Spinal cord (tissue), 10 donors: ENCODE measurements around the gene ACKR2. TPM values are rescaled to one million over a fixed set of nuclear protein-coding genes. Genes with fewer than 3 reads are reported as not detected.
A peak's percentile ranks its signal among the peaks of the same experiment; 100 is the strongest.

Source experiments
- DNase-seq, 6 donors: peaks; one replicate each; pipeline versions ENCODE4 v3.0.0 to v3.0.0-alpha.2; 2013 to 2015; ENCODE audit warnings: low spot score in 6 of 6, low read depth in 4 of 6
- H3K27ac ChIP-seq: one replicate; pipeline ENCODE4 v1.5.1; 2013; ENCODE audit warnings: low read depth, low read length, control low read depth
- H3K27me3 ChIP-seq: one replicate; pipeline ENCODE4 v1.6.1; 2013; ENCODE audit warnings: low read length; ENCODE audit not compliant: control insufficient read depth, insufficient read depth
- H3K36me3 ChIP-seq: one replicate; pipeline ENCODE4 v1.6.1; 2013; ENCODE audit warnings: low read length; ENCODE audit not compliant: control insufficient read depth, insufficient read depth
- H3K4me1 ChIP-seq: one replicate; pipeline ENCODE4 v1.6.1; 2013; ENCODE audit warnings: low read length; ENCODE audit not compliant: control insufficient read depth, insufficient read depth
- H3K4me3 ChIP-seq: one replicate; pipeline ENCODE4 v1.5.1; 2013; ENCODE audit warnings: low read depth, low read length, control low read depth
- H3K9me3 ChIP-seq: one replicate; pipeline ENCODE4 v1.6.1; 2013; ENCODE audit warnings: low read length; ENCODE audit not compliant: control insufficient read depth, insufficient read depth
- WGBS: methylation state at CpG from one replicate; pipeline ENCODE4 v1.1.5; 2013; ENCODE audit warnings: missing lambda C conversion rate; ENCODE audit not compliant: insufficient coverage; 5-methylcytosine and 5-hydroxymethylcytosine counted together
- polyA plus RNA-seq, 2 donors: library from polyadenylated mRNA; unstranded; fragments of 120-200 nt; gene quantifications; one replicate each; pipeline ENCODE4 v1.2.1, GENCODE V29; 2013; ENCODE audit not compliant: insufficient read length in 2 of 2
- total RNA-seq, 2 donors: library from RNA; depleted of rRNA in 1 of 2; stranded (reverse); fragments of 120-200 nt in 1 of 2; fragments of >200 nt in 1 of 2; gene quantifications; one replicate each; pipeline versions ENCODE4 v1.2.3 to v1.2.4, GENCODE V29; 2013 to 2014
- donor health status: healthy.

Gene ACKR2
- total and polyA plus RNA-seq, 4 donors, result 0.65 to 2.5 (median 1.1) TPM

- Histone ChIP-seq H3K27ac (no peak overlapping the region), H3K4me1 (no peaks in the 10 kb centered on the region), H3K9me3 (no peaks in the 10 kb centered on the region), H3K27me3 (no peaks in the 10 kb centered on the region), H3K4me3 (no peak overlapping the region), H3K36me3 (no peaks in the 10 kb centered on the region)
- DNase-seq, result no peak
- no CpG with 5 or more reads among the region's 1 CpG for WGBS
These were observed 83.6 kb downstream of the ACKR2 start for GRCh38 chr3:42892807-42893206.

GRCh38 chr3:42894698-42895579 is 85.7 kb downstream of the ACKR2 start:
- Histone ChIP-seq H3K27me3 (no peaks in the 10 kb centered on the region), H3K4me1 (no peaks in the 10 kb centered on the region), H3K4me3 (no peak overlapping the region), H3K27ac (no peak overlapping the region), H3K36me3 (no peaks in the 10 kb centered on the region), H3K9me3 (no peaks in the 10 kb centered on the region)
- 100% methylated on average over 1 of the region's 3 CpGs for WGBS
- no peak for DNase-seq

- H3K27me3 ChIP-seq, result no peaks in the 10 kb centered on the region
- H3K36me3 ChIP-seq, result no peaks in the 10 kb centered on the region
- no peaks in the 10 kb centered on the region for H3K9me3 ChIP-seq
- DNase-seq, result no peak
- H3K4me3 ChIP-seq, result no peak overlapping the region
- no peaks in the 10 kb centered on the region for H3K4me1 ChIP-seq
- H3K27ac ChIP-seq, result no peak overlapping the region
These were observed 86.3 kb downstream of the ACKR2 start for GRCh38 chr3:42895580-42895868.

- Histone ChIP-seq H3K4me3 (no peak overlapping the region), H3K9me3 (no peaks in the 10 kb centered on the region), H3K4me1 (no peaks in the 10 kb centered on the region), H3K36me3 (no peaks in the 10 kb centered on the region), H3K27ac (no peak overlapping the region), H3K27me3 (no peaks in the 10 kb centered on the region)
- DNase-seq, result no peak
These were observed 89.8 kb downstream of the ACKR2 start for GRCh38 chr3:42898896-42899675.

- Histone ChIP-seq H3K4me1 (peaks cover 2% of the 10 kb centered on the region), H3K9me3 (no peaks in the 10 kb centered on the region), H3K27me3 (no peaks in the 10 kb centered on the region), H3K27ac (no peak overlapping the region), H3K36me3 (no peaks in the 10 kb centered on the region), H3K4me3 (no peak overlapping the region)
- WGBS, result 94% methylated on average over 3 of the region's 8 CpGs
- DNase-seq, result peak in 1 of 6 donors; percentile 78
These were observed 91.2 kb downstream of the ACKR2 start for GRCh38 chr3:42900226-42901072.

GRCh38 chr3:42901073-42901415 is 91.8 kb downstream of the ACKR2 start:
- Histone ChIP-seq H3K9me3 (no peaks in the 10 kb centered on the region), H3K4me1 (peaks cover 6% of the 10 kb centered on the region), H3K27ac (no peak overlapping the region), H3K36me3 (no peaks in the 10 kb centered on the region), H3K4me3 (no peak overlapping the region), H3K27me3 (no peaks in the 10 kb centered on the region)
- WGBS, result 81% methylated on average over 3 of the region's 3 CpGs
- no peak for DNase-seq

- H3K36me3 ChIP-seq, result no peaks in the 10 kb centered on the region
- peaks cover 16% of the 10 kb centered on the region for H3K4me1 ChIP-seq
- DNase-seq, result no peak
- H3K27ac ChIP-seq, result no peak overlapping the region
- no peaks in the 10 kb centered on the region for H3K27me3 ChIP-seq
- WGBS, result no CpG with 5 or more reads among the region's 2 CpGs
- no peak overlapping the region for H3K4me3 ChIP-seq
- no peaks in the 10 kb centered on the region for H3K9me3 ChIP-seq
These were observed 93.0 kb downstream of the ACKR2 start for GRCh38 chr3:42902257-42902656.

- Histone ChIP-seq H3K4me3 (no peak overlapping the region), H3K27me3 (no peaks in the 10 kb centered on the region), H3K9me3 (no peaks in the 10 kb centered on the region), H3K36me3 (peaks cover 11% of the 10 kb centered on the region), H3K27ac (no peak overlapping the region), H3K4me1 (peaks cover 17% of the 10 kb centered on the region)
- 100% methylated on average over 1 of the region's 1 CpG for WGBS
- DNase-seq, result no peak
These were observed 94.8 kb downstream of the ACKR2 start for GRCh38 chr3:42904076-42904475.

GRCh38 chr3:42905740-42906069 is 96.5 kb downstream of the ACKR2 start:
- Histone ChIP-seq H3K4me1 (peaks cover 17% of the 10 kb centered on the region), H3K9me3 (peaks cover 2% of the 10 kb centered on the region), H3K27me3 (no peaks in the 10 kb centered on the region), H3K27ac (peak overlapping the region; percentile 45), H3K4me3 (peak overlapping the region; percentile 55), H3K36me3 (peaks cover 24% of the 10 kb centered on the region)
- whole genome bisulfite sequencing, result 6% methylated on average over 9 of the region's 12 CpGs
- DNase-seq, result peak in 1 of 6 donors; percentile 28
